Measurements from ENCODE around the gene SLC25A31. TPM values are rescaled to one million over a fixed set of nuclear protein-coding genes. Genes with fewer than 3 reads are reported as not detected.

SLC25A31 gene
- total and polyA plus RNA-seq, 2 of the 13 experiments (the other 11 are each of a cell fraction or from before 2014, with no cell fraction given) = 0.04 TPM; not detected in 1

- TF ChIP-seq PHF8 (CRISPR knock-in tag; IDR thresholded peaks at IDR 0.05) (peak; percentile 73), ZNF205 (CRISPR knock-in tag; IDR thresholded peaks at IDR 0.05) (0 out of 2 replicates have a peak, but pooled peaks have one; percentile 26), ZNF670 (CRISPR knock-in tag; IDR thresholded peaks at IDR 0.05; ENCODE audit: borderline replicate concordance) (peak; percentile 79; the same call in 1 of the 2 replicates), ZNF18 (CRISPR knock-in tag; IDR thresholded peaks at IDR 0.05; ENCODE audit: insufficient replicate concordance) (peak; percentile 53), ZFX (CRISPR knock-in tag; IDR thresholded peaks at IDR 0.05; ENCODE audit: low read depth) (peak; percentile 62), WIZ (CRISPR knock-in tag; IDR thresholded peaks at IDR 0.05) (peak; percentile 69; the same call in 1 of the 2 replicates), HNF1B (CRISPR knock-in tag; IDR thresholded peaks at IDR 0.05) (peak; percentile 47; the same call in 1 of the 2 replicates), ZBTB2 (CRISPR knock-in tag; IDR thresholded peaks at IDR 0.05; ENCODE audit: low read depth) (no peak), CTCF (CRISPR knock-in tag; IDR thresholded peaks at IDR 0.05) (peak; percentile 62), KAT2B (IDR thresholded peaks at IDR 0.05; ENCODE audit: borderline replicate concordance, low read depth, low read length) (no peak), TCF12 (IDR thresholded peaks at IDR 0.05) (no peak), TCF12 (CRISPR knock-in tag; IDR thresholded peaks at IDR 0.05) (0 out of 2 replicates have a peak, but pooled peaks have one; percentile 27), EEA1 (CRISPR knock-in tag; IDR thresholded peaks at IDR 0.05; ENCODE audit: borderline replicate concordance) (0 out of 2 replicates have a peak, but pooled peaks have one; percentile 56), ATF2 (CRISPR knock-in tag; IDR thresholded peaks at IDR 0.05) (0 out of 2 replicates have a peak, but pooled peaks have one; percentile 9), DRAP1 (CRISPR knock-in tag; IDR thresholded peaks at IDR 0.05) (peak; percentile 53; the same call in 1 of the 2 replicates), ZNF441 (CRISPR knock-in tag; IDR thresholded peaks at IDR 0.05; ENCODE audit: borderline replicate concordance) (no peak), ZNF660 (CRISPR knock-in tag; IDR thresholded peaks at IDR 0.05; ENCODE audit: borderline replicate concordance, low read depth) (no peak), KDM5B (CRISPR knock-in tag; IDR thresholded peaks at IDR 0.05; ENCODE audit: borderline replicate concordance) (peak; percentile 79; the same call in 1 of the 2 replicates), ZNF224 (CRISPR knock-in tag; IDR thresholded peaks at IDR 0.05) (0 out of 2 replicates have a peak, but pooled peaks have one; percentile 87), ZNF788 (CRISPR knock-in tag; IDR thresholded peaks at IDR 0.05; ENCODE audit: borderline replicate concordance) (peak; percentile 61; the same call in 1 of the 2 replicates)
These were observed 52.2 kb downstream of the SLC25A31 start, which contains the start of gene HSPA4L (continued) for GRCh38 chr4:127782275-127783025.

Data from HepG2 (cell line).